ENCODE measurements around the gene CHRNA4. TPM values are rescaled to one million over a fixed set of nuclear protein-coding genes. Genes with fewer than 3 reads are reported as not detected.

The CHRNA4 gene
- total RNA-seq (2014; rRNA removed; shearing (Covaris generic)), result not detected in 2 replicates

GRCh38 chr20:63360850-63361518, at the start of gene CHRNA4:
CHRNA4 (minus strand) TSS chr20:63361349; CDS start chr20:63361165, 184 bp downstream.
- DNase-seq (ENCODE audit: low spot score), result no peak

- no peak for DNase-seq (ENCODE audit: low spot score)
These were observed 48.8 kb upstream of the CHRNA4 start for GRCh38 chr20:63409834-63410435.

GRCh38 chr20:63409066-63409833, 48.1 kb upstream of the CHRNA4 start:
- no peak for DNase-seq (ENCODE audit: low spot score)

GRCh38 chr20:63408684-63409046, 47.5 kb upstream of the CHRNA4 start:
- no peak for DNase-seq (ENCODE audit: low spot score)

- DNase-seq (ENCODE audit: low spot score), result no peak
These were observed 47.0 kb upstream of the CHRNA4 start for GRCh38 chr20:63407928-63408683.

- DNase-seq (ENCODE audit: low spot score), result no peak
These were observed 45.6 kb upstream of the CHRNA4 start for GRCh38 chr20:63406617-63407245.

GRCh38 chr20:63406011-63406410, 44.9 kb upstream of the CHRNA4 start:
- DNase-seq (ENCODE audit: low spot score), result no peak

- DNase-seq (ENCODE audit: low spot score), result no peak
These were observed 44.1 kb upstream of the CHRNA4 start for GRCh38 chr20:63405102-63405730.

- no peak for DNase-seq (ENCODE audit: low spot score)
These were observed 43.3 kb upstream of the CHRNA4 start for GRCh38 chr20:63404129-63405085.

- no peak for DNase-seq (ENCODE audit: low spot score)
These were observed 42.4 kb upstream of the CHRNA4 start for GRCh38 chr20:63403403-63404105.

GRCh38 chr20:63402860-63403220, 41.7 kb upstream of the CHRNA4 start:
- DNase-seq (ENCODE audit: low spot score), result no peak

GRCh38 chr20:63402181-63402859, 41.2 kb upstream of the CHRNA4 start:
- peak; percentile 39 for DNase-seq (ENCODE audit: low spot score)

- no peak for DNase-seq (ENCODE audit: low spot score)
These were observed 40.4 kb upstream of the CHRNA4 start for GRCh38 chr20:63401384-63402110.

GRCh38 chr20:63400486-63401210, 39.5 kb upstream of the CHRNA4 start:
- no peak for DNase-seq (ENCODE audit: low spot score)

- no peak for DNase-seq (ENCODE audit: low spot score)
These were observed 38.6 kb upstream of the CHRNA4 start for GRCh38 chr20:63399596-63400375.

GRCh38 chr20:63398744-63399514, 37.8 kb upstream of the CHRNA4 start:
- no peak for DNase-seq (ENCODE audit: low spot score)

All from HT-29 (cell line).